ENCODE results near the gene LDLRAD3.

The LDLRAD3 gene

DNA sequence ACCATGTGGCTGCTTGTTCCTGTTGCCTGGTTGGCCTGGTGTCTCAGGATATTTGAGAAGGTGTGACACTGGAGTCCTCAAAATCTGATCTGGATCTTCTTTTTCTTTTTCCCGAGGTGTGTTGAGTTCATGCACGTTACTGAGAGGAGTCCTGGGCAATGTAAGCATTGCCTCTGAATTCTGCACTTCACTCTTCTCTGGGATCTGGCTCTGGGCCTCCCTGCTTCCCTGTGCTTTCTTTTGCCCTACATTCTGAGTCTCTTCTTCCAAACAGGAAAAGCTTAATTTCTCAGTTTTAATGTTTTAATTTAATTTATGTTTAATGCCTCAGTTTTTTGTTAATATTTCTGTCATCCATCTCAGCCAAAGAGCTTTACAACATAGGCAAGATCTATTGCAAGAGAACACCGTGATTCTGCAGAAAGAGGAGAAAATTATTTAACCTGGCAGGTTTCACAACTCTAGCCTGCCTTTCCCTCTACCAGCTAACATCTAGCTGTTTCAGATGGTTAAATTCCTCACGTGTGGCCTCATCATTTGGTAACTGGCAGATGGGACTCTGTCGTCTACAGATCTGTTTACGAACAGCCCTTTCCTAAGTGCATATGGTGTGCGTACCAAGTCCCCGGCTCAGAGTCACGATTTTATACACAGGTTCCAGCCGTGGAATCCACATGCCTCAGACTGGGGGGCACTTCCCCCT, 24.7 kb downstream of the LDLRAD3 start:
- Histone ChIP-seq H3K27ac (no peak overlapping the region), H3K4me3 (no peak overlapping the region)
- TF ChIP-seq, protein P1, sequence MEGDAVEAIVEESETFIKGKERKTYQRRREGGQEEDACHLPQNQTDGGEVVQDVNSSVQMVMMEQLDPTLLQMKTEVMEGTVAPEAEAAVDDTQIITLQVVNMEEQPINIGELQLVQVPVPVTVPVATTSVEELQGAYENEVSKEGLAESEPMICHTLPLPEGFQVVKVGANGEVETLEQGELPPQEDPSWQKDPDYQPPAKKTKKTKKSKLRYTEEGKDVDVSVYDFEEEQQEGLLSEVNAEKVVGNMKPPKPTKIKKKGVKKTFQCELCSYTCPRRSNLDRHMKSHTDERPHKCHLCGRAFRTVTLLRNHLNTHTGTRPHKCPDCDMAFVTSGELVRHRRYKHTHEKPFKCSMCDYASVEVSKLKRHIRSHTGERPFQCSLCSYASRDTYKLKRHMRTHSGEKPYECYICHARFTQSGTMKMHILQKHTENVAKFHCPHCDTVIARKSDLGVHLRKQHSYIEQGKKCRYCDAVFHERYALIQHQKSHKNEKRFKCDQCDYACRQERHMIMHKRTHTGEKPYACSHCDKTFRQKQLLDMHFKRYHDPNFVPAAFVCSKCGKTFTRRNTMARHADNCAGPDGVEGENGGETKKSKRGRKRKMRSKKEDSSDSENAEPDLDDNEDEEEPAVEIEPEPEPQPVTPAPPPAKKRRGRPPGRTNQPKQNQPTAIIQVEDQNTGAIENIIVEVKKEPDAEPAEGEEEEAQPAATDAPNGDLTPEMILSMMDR (IDR thresholded peaks at IDR 0.05), result no peak
- no peak for DNase-seq (ENCODE audit: low spot score)

DNA sequence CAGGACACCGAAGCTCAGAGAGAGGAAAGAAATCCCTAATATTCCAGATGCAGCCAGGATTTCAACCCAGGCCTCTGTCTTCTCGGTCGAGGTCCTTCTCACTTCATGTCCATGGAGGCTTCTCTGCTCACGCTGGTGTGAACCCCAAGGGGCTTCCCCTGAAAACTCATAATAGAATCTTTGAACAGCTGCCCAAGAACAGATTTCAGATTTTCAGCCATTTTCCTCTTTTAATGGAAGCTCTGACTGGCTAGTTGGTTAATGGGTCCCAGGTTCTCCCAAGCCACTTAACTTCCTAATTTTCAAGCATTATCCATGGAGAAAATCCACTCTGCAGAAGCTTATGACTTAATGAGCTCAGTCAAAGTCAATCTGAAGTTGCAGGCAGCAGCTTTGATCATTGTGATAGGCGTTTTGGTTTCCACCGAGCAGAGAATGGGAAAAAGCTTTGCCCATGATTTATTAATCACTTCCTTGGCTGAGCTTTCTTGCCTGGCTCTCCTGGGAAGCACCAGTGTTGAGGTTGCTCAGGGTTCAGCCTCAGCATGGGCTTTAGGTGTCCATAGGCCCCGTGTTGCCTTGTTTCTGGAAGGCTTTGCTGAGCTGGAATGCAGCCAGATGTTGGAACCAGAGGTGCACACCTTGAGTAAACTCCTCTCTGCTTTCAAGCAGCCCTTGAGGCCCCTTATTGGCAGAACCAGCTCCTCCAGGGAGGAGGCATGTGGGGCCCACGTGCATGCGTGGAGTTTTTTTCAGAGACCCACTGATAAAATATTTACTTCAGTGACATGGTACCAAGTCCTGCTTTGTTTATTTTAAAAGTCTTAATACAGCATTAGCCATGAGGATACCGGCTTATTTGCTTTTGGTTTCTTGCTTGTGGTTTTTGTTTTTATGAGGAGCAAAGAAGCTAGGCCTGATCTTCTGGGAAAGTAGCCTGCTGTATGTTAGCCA, 25.5 kb downstream of the LDLRAD3 start:
- H3K4me3 ChIP-seq, result no peak overlapping the region
- no peak overlapping the region for H3K27ac ChIP-seq
- no peak for DNase-seq (ENCODE audit: low spot score)
- TF ChIP-seq, protein P1 (IDR thresholded peaks at IDR 0.05), result no peak

DNA sequence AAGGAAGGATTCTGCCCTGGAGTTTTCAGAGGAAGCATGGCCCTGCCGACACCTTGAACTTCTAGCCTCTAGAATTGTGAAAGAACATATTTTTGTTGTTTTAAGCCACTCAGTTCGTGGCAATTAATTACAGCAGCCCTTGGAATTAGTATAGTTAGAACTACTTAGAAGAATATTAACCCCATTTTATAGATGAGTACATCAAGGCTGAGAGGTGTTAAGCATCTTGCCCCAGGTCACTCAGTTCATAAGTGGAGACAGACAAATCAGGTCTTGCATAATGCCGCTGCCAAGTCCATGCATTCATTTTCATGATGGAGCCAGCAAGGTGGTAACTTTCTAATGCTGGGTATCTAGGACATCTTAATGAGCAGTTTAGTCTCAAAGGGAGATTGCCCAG, 26.6 kb downstream of the LDLRAD3 start:
- H3K27ac ChIP-seq, result no peak overlapping the region

DNA sequence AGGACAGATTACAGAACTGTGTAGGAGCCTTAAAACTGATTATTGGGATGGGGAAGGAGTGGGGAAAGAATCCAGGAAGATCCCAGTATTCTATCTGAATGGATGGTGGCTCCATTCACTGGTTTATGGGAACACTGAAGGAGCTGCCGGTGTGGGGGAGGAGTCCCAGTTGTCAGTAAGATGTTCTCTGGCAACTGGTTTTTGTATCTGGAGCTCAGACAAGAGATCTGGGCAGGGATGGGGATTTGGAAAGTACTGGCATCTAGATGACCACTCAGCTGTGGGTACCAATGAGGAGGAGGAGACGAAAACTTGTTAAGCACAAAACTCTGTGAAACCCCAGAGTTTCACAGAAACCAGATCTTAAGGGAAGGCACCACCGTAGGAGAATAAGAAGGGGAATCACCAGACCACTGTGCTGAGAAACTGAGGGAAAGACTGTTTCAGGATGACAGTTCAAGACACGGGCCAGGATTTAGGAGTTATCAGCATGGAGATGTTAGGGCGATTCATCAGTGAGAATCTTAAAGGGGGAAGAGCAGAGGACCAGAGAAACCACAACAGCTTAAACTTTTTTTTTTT, 28.1 kb downstream of the LDLRAD3 start:
- no peak for DNase-seq (ENCODE audit: low spot score)
- H3K4me3 ChIP-seq, result no peak overlapping the region
- H3K27ac ChIP-seq, result no peak overlapping the region
- TF ChIP-seq, protein P1 (IDR thresholded peaks at IDR 0.05), result no peak

More for the DNA sequence above, 26.6 kb downstream of the LDLRAD3 start:
- no peak for DNase-seq (ENCODE audit: low spot score)
- TF ChIP-seq, protein P1 (IDR thresholded peaks at IDR 0.05), result no peak
- H3K4me3 ChIP-seq, result no peak overlapping the region

DNA sequence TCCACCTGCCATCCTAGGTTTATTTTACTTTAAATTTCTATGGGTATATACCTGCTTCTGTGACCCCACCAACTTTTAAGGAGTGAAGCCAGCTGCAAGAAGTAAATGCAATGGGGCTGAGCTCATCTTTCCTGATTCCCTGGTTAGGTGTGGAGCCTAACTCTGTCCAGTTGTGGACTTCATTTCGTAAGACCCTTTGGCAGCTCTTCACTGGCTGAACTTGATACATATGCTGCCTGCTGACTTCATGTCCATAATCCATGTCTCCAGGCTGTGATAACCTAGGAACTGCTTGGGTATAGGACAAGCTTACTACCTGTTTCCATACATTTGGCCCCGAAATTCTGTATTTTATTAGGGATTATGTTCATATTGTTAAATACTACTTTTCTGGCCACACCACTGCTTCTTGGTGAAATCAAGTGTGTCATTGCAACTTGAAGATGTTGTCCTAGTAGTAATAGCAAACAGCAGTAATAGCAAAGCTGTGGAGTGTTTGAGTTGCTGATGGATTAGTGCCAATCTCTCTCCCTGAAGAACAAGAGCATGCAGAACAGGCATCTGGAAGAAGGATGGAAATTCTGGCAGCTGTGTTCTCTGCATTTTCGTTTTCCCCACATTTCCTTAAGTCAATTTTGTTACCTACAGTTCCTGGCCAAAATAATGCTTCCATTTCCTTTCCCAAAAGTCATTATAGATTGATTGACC, 31.2 kb downstream of the LDLRAD3 start:
- no peak overlapping the region for H3K4me3 ChIP-seq
- TF ChIP-seq, protein P1 (IDR thresholded peaks at IDR 0.05), result no peak
- H3K27ac ChIP-seq, result no peak overlapping the region
- no peak for DNase-seq (ENCODE audit: low spot score)

DNA sequence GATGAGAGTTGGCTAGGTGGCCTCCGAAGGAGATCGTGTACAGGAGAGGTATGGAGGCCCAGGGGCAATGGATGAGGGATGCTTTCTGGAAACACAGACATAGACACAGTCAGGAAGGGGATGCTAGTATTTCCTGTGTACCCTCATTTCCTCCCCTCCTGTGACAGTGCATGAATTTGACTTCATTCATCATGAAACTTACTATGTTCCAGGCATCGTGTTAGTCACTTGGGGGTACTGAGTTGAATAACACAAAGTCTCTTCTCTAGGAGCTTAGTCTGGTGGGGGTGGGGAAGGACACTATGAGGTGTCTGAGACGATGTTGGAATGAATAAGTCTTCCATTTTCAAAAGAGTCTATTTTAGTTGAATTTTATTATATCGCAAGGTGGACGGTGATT, 32.6 kb downstream of the LDLRAD3 start:
- TF ChIP-seq, protein P1 (IDR thresholded peaks at IDR 0.05), result no peak
- H3K27ac ChIP-seq, result no peak overlapping the region
- no peak for DNase-seq (ENCODE audit: low spot score)
- no peak overlapping the region for H3K4me3 ChIP-seq
